Measurements from ENCODE around the gene KRT76. TPM values are rescaled to one million over a fixed set of nuclear protein-coding genes. Genes with fewer than 3 reads are reported as not detected.

The KRT76 gene
- total RNA-seq (2014; rRNA removed; shearing (Covaris generic)) (not detected in 2 replicates), polyA plus RNA-seq (2016; fragmentation: Nextera tagmentation; extraction: Ambion mirVana) (not detected in 2 replicates)
- long read RNA-seq, result 0 reads

DNA sequence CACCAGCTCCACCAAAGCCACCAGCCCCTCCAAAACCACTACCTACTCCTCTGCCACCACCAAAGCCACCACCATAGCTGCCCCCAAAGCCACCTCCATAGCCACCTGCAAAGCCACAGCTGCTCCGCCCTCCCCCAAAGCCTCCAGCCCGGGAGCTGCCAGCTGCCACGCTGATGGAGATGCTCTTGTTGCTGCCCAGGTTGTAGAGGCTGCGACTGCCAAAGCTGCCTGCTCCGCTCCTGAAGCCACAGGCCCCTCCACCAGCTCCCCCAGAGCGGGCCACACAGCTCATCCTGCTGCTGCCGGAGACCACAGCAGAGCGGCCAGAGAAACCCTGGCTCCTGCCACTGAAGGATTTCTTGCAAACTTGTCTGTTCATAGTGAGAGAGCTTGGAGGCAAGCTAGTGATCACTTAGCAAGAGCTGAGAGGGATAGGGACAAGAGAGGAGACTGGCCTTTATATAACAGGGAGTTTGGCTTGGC lies at the start of gene KRT76:
TSS of gene KRT76 (minus strand) at position 433 of the 483 bp plus-strand sequence. CDS start at position 379, 54 bp downstream.
- Histone ChIP-seq H3K9me2 (ENCODE audit: insufficient read depth) (no peaks in the 10 kb centered on the region), H3K4me1 (ENCODE audit: insufficient read depth) (no peaks in the 10 kb centered on the region), H4K20me1 (replicated peaks; ENCODE audit: insufficient read depth) (no peaks in the 10 kb centered on the region), H3K4me3 (no peak within 1 kb of the TSS), H3K4me2 (no peak within 1 kb of the TSS), H3K27ac (ENCODE audit: low read depth) (no peak within 1 kb of the TSS), H3K36me3 (ENCODE audit: insufficient read depth) (no peaks in the 10 kb centered on the region), H3K79me2 (replicated peaks; ENCODE audit: insufficient read depth) (no peaks in the 10 kb centered on the region), H3F3A (replicated peaks; ENCODE audit: low read depth) (no peaks in the 10 kb centered on the region), H2AFZ (no peak within 1 kb of the TSS), H3K27me3 (ENCODE audit: insufficient read depth) (no peaks in the 10 kb centered on the region)
- no peaks in the 10 kb centered on the region for H3K36me3 Mint-ChIP-seq (ENCODE audit: low read depth)
- no peaks in the 10 kb centered on the region; the same call in 2 of the 3 replicates for H3K4me1 Mint-ChIP-seq
- no peaks in the 10 kb centered on the region for H3K9me3 Mint-ChIP-seq
- DNase-seq (ENCODE audit: low spot score), result no peak
- ATAC-seq, result no peak
- no peak within 1 kb of the TSS for H3K4me3 Mint-ChIP-seq
- H3K27ac Mint-ChIP-seq, result no peak within 1 kb of the TSS
- H3K27me3 Mint-ChIP-seq (ENCODE audit: insufficient read depth, low read depth, poor library complexity), result peaks cover 2% of the 10 kb centered on the region
- TF ChIP-seq ZNF331 (CRISPR knock-in tag; IDR thresholded peaks at IDR 0.05; ENCODE audit: low read depth), result no peak
- TF ChIP-seq, protein P1, sequence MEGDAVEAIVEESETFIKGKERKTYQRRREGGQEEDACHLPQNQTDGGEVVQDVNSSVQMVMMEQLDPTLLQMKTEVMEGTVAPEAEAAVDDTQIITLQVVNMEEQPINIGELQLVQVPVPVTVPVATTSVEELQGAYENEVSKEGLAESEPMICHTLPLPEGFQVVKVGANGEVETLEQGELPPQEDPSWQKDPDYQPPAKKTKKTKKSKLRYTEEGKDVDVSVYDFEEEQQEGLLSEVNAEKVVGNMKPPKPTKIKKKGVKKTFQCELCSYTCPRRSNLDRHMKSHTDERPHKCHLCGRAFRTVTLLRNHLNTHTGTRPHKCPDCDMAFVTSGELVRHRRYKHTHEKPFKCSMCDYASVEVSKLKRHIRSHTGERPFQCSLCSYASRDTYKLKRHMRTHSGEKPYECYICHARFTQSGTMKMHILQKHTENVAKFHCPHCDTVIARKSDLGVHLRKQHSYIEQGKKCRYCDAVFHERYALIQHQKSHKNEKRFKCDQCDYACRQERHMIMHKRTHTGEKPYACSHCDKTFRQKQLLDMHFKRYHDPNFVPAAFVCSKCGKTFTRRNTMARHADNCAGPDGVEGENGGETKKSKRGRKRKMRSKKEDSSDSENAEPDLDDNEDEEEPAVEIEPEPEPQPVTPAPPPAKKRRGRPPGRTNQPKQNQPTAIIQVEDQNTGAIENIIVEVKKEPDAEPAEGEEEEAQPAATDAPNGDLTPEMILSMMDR (conservative IDR thresholded peaks at IDR 0.05; ENCODE audit: low read depth in 2 of 2), result no peak
- no peak for TF ChIP-seq JUNB (IDR thresholded peaks at IDR 0.05; ENCODE audit: unreplicated experiment)
- TF ChIP-seq NANOG (IDR thresholded peaks at IDR 0.05; ENCODE audit: borderline replicate concordance), result no peak
- TF ChIP-seq EZH2 (IDR thresholded peaks at IDR 0.05; ENCODE audit: low read depth, unreplicated experiment), result no peak
- TF ChIP-seq, protein P2, sequence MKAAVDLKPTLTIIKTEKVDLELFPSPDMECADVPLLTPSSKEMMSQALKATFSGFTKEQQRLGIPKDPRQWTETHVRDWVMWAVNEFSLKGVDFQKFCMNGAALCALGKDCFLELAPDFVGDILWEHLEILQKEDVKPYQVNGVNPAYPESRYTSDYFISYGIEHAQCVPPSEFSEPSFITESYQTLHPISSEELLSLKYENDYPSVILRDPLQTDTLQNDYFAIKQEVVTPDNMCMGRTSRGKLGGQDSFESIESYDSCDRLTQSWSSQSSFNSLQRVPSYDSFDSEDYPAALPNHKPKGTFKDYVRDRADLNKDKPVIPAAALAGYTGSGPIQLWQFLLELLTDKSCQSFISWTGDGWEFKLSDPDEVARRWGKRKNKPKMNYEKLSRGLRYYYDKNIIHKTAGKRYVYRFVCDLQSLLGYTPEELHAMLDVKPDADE (IDR thresholded peaks at IDR 0.05), result no peak
- TF ChIP-seq STAT1 (IDR thresholded peaks at IDR 0.05; ENCODE audit: unreplicated experiment), result no peak
- TF ChIP-seq, protein P3, sequence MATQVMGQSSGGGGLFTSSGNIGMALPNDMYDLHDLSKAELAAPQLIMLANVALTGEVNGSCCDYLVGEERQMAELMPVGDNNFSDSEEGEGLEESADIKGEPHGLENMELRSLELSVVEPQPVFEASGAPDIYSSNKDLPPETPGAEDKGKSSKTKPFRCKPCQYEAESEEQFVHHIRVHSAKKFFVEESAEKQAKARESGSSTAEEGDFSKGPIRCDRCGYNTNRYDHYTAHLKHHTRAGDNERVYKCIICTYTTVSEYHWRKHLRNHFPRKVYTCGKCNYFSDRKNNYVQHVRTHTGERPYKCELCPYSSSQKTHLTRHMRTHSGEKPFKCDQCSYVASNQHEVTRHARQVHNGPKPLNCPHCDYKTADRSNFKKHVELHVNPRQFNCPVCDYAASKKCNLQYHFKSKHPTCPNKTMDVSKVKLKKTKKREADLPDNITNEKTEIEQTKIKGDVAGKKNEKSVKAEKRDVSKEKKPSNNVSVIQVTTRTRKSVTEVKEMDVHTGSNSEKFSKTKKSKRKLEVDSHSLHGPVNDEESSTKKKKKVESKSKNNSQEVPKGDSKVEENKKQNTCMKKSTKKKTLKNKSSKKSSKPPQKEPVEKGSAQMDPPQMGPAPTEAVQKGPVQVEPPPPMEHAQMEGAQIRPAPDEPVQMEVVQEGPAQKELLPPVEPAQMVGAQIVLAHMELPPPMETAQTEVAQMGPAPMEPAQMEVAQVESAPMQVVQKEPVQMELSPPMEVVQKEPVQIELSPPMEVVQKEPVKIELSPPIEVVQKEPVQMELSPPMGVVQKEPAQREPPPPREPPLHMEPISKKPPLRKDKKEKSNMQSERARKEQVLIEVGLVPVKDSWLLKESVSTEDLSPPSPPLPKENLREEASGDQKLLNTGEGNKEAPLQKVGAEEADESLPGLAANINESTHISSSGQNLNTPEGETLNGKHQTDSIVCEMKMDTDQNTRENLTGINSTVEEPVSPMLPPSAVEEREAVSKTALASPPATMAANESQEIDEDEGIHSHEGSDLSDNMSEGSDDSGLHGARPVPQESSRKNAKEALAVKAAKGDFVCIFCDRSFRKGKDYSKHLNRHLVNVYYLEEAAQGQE (IDR thresholded peaks at IDR 0.05; ENCODE audit: unreplicated experiment), result no peak
- no peak for TF ChIP-seq POLR2AphosphoS5 (IDR thresholded peaks at IDR 0.05; ENCODE audit: low read depth)
- TF ChIP-seq ZNF114 (CRISPR knock-in tag; IDR thresholded peaks at IDR 0.05), result no peak
- TF ChIP-seq CREB1 (CRISPR knock-in tag; IDR thresholded peaks at IDR 0.05; ENCODE audit: low read depth), result no peak
- no peak for TF ChIP-seq EZH2phosphoT487 (IDR thresholded peaks at IDR 0.05; ENCODE audit: unreplicated experiment)
- TF ChIP-seq, protein P4, sequence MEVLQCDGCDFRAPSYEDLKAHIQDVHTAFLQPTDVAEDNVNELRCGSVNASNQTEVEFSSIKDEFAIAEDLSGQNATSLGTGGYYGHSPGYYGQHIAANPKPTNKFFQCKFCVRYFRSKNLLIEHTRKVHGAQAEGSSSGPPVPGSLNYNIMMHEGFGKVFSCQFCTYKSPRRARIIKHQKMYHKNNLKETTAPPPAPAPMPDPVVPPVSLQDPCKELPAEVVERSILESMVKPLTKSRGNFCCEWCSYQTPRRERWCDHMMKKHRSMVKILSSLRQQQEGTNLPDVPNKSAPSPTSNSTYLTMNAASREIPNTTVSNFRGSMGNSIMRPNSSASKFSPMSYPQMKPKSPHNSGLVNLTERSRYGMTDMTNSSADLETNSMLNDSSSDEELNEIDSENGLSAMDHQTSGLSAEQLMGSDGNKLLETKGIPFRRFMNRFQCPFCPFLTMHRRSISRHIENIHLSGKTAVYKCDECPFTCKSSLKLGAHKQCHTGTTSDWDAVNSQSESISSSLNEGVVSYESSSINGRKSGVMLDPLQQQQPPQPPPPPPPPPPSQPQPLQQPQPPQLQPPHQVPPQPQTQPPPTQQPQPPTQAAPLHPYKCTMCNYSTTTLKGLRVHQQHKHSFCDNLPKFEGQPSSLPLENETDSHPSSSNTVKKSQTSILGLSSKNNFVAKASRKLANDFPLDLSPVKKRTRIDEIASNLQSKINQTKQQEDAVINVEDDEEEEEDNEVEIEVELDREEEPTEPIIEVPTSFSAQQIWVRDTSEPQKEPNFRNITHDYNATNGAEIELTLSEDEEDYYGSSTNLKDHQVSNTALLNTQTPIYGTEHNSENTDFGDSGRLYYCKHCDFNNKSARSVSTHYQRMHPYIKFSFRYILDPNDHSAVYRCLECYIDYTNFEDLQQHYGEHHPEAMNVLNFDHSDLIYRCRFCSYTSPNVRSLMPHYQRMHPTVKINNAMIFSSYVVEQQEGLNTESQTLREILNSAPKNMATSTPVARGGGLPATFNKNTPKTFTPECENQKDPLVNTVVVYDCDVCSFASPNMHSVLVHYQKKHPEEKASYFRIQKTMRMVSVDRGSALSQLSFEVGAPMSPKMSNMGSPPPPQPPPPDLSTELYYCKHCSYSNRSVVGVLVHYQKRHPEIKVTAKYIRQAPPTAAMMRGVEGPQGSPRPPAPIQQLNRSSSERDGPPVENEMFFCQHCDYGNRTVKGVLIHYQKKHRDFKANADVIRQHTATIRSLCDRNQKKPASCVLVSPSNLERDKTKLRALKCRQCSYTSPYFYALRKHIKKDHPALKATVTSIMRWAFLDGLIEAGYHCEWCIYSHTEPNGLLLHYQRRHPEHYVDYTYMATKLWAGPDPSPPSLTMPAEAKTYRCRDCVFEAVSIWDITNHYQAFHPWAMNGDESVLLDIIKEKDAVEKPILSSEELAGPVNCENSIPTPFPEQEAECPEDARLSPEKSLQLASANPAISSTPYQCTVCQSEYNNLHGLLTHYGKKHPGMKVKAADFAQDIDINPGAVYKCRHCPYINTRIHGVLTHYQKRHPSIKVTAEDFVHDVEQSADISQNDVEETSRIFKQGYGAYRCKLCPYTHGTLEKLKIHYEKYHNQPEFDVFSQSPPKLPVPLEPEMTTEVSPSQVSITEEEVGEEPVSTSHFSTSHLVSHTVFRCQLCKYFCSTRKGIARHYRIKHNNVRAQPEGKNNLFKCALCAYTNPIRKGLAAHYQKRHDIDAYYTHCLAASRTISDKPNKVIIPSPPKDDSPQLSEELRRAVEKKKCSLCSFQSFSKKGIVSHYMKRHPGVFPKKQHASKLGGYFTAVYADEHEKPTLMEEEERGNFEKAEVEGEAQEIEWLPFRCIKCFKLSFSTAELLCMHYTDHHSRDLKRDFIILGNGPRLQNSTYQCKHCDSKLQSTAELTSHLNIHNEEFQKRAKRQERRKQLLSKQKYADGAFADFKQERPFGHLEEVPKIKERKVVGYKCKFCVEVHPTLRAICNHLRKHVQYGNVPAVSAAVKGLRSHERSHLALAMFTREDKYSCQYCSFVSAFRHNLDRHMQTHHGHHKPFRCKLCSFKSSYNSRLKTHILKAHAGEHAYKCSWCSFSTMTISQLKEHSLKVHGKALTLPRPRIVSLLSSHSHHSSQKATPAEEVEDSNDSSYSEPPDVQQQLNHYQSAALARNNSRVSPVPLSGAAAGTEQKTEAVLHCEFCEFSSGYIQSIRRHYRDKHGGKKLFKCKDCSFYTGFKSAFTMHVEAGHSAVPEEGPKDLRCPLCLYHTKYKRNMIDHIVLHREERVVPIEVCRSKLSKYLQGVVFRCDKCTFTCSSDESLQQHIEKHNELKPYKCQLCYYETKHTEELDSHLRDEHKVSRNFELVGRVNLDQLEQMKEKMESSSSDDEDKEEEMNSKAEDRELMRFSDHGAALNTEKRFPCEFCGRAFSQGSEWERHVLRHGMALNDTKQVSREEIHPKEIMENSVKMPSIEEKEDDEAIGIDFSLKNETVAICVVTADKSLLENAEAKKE (CRISPR knock-in tag; IDR thresholded peaks at IDR 0.05), result no peak

Measured in GM23338 (cell line).